PC-3 (cell line): Measurements from ENCODE around the gene ZNF213. TPM values are rescaled to one million over a fixed set of nuclear protein-coding genes. Genes with fewer than 3 reads are reported as not detected.

Experiments used
- ATAC-seq: fragments of 200-7000 bp; cut with Tn5 transposase; 2 replicates; pipeline ENCODE4 v1.9.1; 2020; ENCODE audit warnings: mild to moderate bottlenecking, moderate library complexity
- BruUV-seq: library from RNA; stranded (reverse); fragments of 400-500 nt; replicated peaks from 2 replicates; lab custom pipeline; 2021; lab: Mats Ljungman, UMichigan
- CTCF ChIA-PET: fragments of 300-600 bp; sonication (Branson Sonifier 250); formaldehyde crosslinking; loops from one replicate; lab custom pipeline; 2022; ENCODE audit warnings: antibody characterized with exemption; lab: Charles Lee
- POLR2A ChIA-PET: fragments of 300-600 bp; sonication (Branson Sonifier 250); formaldehyde crosslinking; loops from one replicate; lab custom pipeline; 2022; ENCODE audit warnings: antibody characterized with exemption; ENCODE audit not compliant: unreplicated experiment; lab: Charles Lee
- DNase-seq: peaks from one replicate; pipeline ENCODE4 v3.0.0-alpha.2; 2015
- H2AFZ ChIP-seq: fragments of 300-600 bp; sonication (generic); 2 replicates; pipeline ENCODE4 v1.6.0; 2016; ENCODE audit warnings: antibody characterized with exemption, low read length
- H3F3A ChIP-seq: fragments of 300-600 bp; sonication (generic); one replicate; pipeline ENCODE4 v1.6.0; 2017; ENCODE audit warnings: antibody characterized with exemption, low read length, control low read depth, mild to moderate bottlenecking; ENCODE audit not compliant: unreplicated experiment
- H3K27ac ChIP-seq: fragments of 300-600 bp; sonication (generic); 2 replicates; pipeline ENCODE4 v1.5.1; 2016; ENCODE audit warnings: mild to moderate bottlenecking, low read length
- H3K27me3 ChIP-seq: fragments of 300-600 bp; sonication (generic); 2 replicates; pipeline ENCODE4 v1.6.1; 2016; ENCODE audit warnings: low read length, mixed read lengths
- H3K36me3 ChIP-seq: fragments of 300-600 bp; sonication (generic); 2 replicates; pipeline ENCODE4 v1.6.1; 2016; ENCODE audit warnings: low read depth, mixed run types, low read length, mixed read lengths
- H3K4me1 ChIP-seq: fragments of 300-600 bp; sonication (generic); 2 replicates; pipeline ENCODE4 v1.5.1; 2016; ENCODE audit warnings: low read length; ENCODE audit not compliant: insufficient read depth
- H3K4me2 ChIP-seq: fragments of 300-600 bp; sonication (generic); 2 replicates; pipeline ENCODE4 v1.6.0; 2016; ENCODE audit warnings: low read length
- H3K4me3 ChIP-seq: fragments of 300-600 bp; sonication (generic); 2 replicates; pipeline ENCODE4 v1.5.1; 2016; ENCODE audit warnings: mild to moderate bottlenecking, low read length, mixed read lengths
- H3K79me2 ChIP-seq: fragments of 300-600 bp; sonication (generic); 2 replicates; pipeline ENCODE4 v1.6.1; 2017; ENCODE audit warnings: low read length, mixed read lengths
- H3K9ac ChIP-seq: fragments of 300-600 bp; sonication (generic); 2 replicates; pipeline ENCODE4 v1.6.0; 2016; ENCODE audit warnings: mild to moderate bottlenecking, low read length
- H3K9me2 ChIP-seq: fragments of 300-600 bp; sonication (generic); replicated peaks from 2 replicates; pipeline ENCODE4 v1.6.1; 2016; ENCODE audit warnings: mixed run types, low read length, mixed read lengths
- H3K9me3 ChIP-seq: fragments of 300-600 bp; sonication (generic); 2 replicates; pipeline ENCODE4 v1.6.1; 2016; ENCODE audit warnings: low read length, mixed read lengths
- H4K20me1 ChIP-seq: fragments of 300-600 bp; sonication (generic); 2 replicates; pipeline ENCODE4 v1.6.1; 2016; ENCODE audit warnings: low read length, mixed read lengths
- EZH2 ChIP-seq: fragments of 300-600 bp; sonication (generic); IDR thresholded peaks from one replicate; pipeline ENCODE4 v1.6.1; 2017; ENCODE audit warnings: antibody characterized with exemption, mild to moderate bottlenecking, low read length; ENCODE audit not compliant: unreplicated experiment
- EZH2phosphoT487 ChIP-seq: fragments of 300-600 bp; sonication (generic); IDR thresholded peaks from 2 replicates; pipeline ENCODE4 v1.6.1; 2018; ENCODE audit warnings: mild to moderate bottlenecking, antibody characterized with exemption, low read length, borderline replicate concordance
- intact Hi-C: fragments of 100-400 bp; cut with micrococcal nuclease; formaldehyde crosslinking; loops from 2 replicates; pipeline ENCODE4 v1.9.0; 2023
- total RNA-seq: library from RNA; depleted of rRNA; stranded (reverse); fragments of >200 nt; gene quantifications from 2 replicates; pipeline ENCODE4 v1.2.3, GENCODE V29; 2014
- TF ChIP-seq, protein P1 (sequence below): fragments of 300-600 bp; sonication (generic); conservative IDR thresholded peaks from 2 replicates; pipeline ENCODE4 v1.5.1; 2017; ENCODE audit warnings: antibody characterized with exemption, low read depth, mild to moderate bottlenecking, low read length

ZNF213 gene
- total RNA-seq, 1 experiment from 2014 or later = 3.6 TPM

DNA sequence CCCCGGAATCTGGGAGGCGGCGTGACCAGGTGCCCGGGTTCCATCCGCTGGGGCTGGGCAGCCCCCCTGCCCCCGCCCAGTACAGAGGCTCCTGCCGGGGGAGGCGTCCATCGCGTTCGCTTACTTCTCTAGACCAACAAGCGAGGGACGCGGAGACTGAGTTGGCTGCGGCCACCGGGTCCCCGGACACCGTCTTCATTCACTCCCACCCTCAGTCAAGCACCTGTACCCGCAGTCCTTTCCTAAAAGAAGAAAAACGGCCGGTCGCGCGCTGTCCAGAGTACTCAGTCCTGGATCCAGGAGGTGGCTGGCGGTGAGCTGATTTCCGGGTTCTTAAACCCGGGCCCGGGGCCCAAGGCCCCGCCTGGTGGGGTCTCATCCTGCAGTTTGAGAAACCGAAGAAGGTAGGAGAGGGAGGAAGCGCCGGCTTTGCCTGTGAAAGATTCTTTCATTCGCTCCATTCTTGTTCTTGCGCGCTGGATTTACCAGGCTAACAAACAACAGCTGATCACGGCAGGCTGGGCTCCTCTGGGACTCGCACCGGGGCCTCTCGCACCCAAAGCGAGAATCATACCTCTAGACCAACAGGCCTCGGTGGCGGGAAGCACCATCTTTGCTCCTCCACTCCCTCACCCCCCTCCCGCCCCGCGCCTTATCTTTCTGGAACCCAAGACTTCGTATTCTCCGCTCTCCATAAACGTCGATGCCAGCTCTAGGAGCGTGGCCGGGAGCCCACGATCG is 35.8 kb downstream of the ZNF213 start:
- peak overlapping the region; percentile 34; the same call in 1 of the 2 replicates for H2AFZ ChIP-seq
- no peaks in the 10 kb centered on the region for H3K79me2 ChIP-seq
- no peaks in the 10 kb centered on the region for H3K9me3 ChIP-seq
- ATAC-seq (peak; percentile 26), DNase-seq (no peak)
- H4K20me1 ChIP-seq = no peaks in the 10 kb centered on the region
- H3K27me3 ChIP-seq = peaks cover 20% of the 10 kb centered on the region
- BruUV-seq = no TSS peak
- CTCF ChIA-PET = interaction anchor here (0.6 to 0.7 kb wide), 3 partner anchors 41 to 142 kb away, joined by 3 to 5 read pairs (median 4); no protein-coding TSS in a partner anchor
- H3K9ac ChIP-seq = no peak overlapping the region
- no peak overlapping the region for H3K27ac ChIP-seq
- H3K9me2 ChIP-seq = no peaks in the 10 kb centered on the region
- no peaks in the 10 kb centered on the region for H3K36me3 ChIP-seq
- H3K4me1 ChIP-seq = peaks cover 4% of the 10 kb centered on the region; the same call in 1 of the 2 replicates
- H3F3A ChIP-seq = no peaks in the 10 kb centered on the region
- TF ChIP-seq EZH2 (no peak), EZH2phosphoT487 (no peak)
- TF ChIP-seq, protein P1, sequence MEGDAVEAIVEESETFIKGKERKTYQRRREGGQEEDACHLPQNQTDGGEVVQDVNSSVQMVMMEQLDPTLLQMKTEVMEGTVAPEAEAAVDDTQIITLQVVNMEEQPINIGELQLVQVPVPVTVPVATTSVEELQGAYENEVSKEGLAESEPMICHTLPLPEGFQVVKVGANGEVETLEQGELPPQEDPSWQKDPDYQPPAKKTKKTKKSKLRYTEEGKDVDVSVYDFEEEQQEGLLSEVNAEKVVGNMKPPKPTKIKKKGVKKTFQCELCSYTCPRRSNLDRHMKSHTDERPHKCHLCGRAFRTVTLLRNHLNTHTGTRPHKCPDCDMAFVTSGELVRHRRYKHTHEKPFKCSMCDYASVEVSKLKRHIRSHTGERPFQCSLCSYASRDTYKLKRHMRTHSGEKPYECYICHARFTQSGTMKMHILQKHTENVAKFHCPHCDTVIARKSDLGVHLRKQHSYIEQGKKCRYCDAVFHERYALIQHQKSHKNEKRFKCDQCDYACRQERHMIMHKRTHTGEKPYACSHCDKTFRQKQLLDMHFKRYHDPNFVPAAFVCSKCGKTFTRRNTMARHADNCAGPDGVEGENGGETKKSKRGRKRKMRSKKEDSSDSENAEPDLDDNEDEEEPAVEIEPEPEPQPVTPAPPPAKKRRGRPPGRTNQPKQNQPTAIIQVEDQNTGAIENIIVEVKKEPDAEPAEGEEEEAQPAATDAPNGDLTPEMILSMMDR = no peak
- H3K4me2 ChIP-seq = peak overlapping the region; percentile 68
- 0 out of 2 replicates have a peak overlapping the region, but pooled peaks have one; percentile 35 for H3K4me3 ChIP-seq
- intact Hi-C loops = no loop called here
- POLR2A ChIA-PET = no interaction called here

DNA sequence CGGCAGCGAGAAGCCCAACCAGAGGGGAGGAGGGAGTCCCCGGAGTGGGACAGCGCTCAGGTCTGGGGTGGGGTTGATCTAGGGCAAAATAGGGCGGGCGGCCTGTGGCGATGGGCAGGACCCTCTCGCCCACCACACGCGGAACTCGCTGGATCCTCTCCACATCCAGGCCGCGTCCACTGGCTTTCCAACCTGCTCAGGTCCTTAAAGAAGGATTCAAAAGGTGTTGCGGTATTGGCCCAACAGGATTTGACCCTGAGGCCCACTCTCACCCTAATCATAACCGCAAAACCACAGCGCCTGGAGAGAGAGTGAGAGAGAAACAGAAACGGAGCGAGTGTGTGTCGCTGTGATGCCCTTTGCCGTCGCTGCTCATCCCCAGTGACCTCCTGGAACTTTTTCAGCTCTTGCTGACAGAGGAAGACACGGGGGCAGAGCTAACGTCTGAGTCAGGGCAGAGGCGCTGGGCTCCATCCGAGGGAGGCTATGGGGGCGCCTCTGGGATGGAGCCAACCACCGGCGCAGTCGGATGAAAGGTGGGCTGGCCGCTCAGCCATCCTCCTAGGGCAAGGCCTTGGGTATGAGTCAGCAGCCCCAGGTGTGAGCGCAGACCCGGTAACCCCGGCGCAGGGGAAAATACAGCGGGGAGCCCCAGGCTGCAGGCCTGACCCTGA is 36.5 kb downstream of the ZNF213 start:
- Histone ChIP-seq H4K20me1 (no peaks in the 10 kb centered on the region), H3K9ac (no peak overlapping the region), H3K36me3 (no peaks in the 10 kb centered on the region), H3K4me3 (no peak overlapping the region), H3K27ac (no peak overlapping the region), H3K79me2 (no peaks in the 10 kb centered on the region), H3K27me3 (peaks cover 20% of the 10 kb centered on the region), H3K4me2 (peak overlapping the region; percentile 68; the same call in 1 of the 2 replicates), H3K9me3 (no peaks in the 10 kb centered on the region), H3K4me1 (peaks cover 4% of the 10 kb centered on the region; the same call in 1 of the 2 replicates), H3K9me2 (no peaks in the 10 kb centered on the region), H3F3A (no peaks in the 10 kb centered on the region), H2AFZ (no peak overlapping the region)
- ChIA-PET CTCF (interaction anchor here (0.6 to 0.7 kb wide), 3 partner anchors 42 to 143 kb away, joined by 3 to 5 read pairs (median 4); no protein-coding TSS in a partner anchor), POLR2A (no interaction called here)
- DNase-seq (no peak), ATAC-seq (no peak)
- no TSS peak for BruUV-seq
- TF ChIP-seq, protein P1 = no peak
- TF ChIP-seq EZH2phosphoT487 = no peak
- TF ChIP-seq EZH2 = no peak
- intact Hi-C loops = no loop called here
